Suppressor macrophage treated with lipopolysaccharide for 1 hour (primary cell): Measurements from ENCODE around the gene BTN2A1.
"Not testable (repeated sequence)": the region's sequence is repeated elsewhere in the genome, so short reads cannot be mapped to it uniquely, and the experiment has no call there.

Experiments
- DNase-seq, 3 donors: peaks; one replicate each; pipeline ENCODE4 v3.0.0-alpha.2; 2020 to 2022

Gene BTN2A1

DNA sequence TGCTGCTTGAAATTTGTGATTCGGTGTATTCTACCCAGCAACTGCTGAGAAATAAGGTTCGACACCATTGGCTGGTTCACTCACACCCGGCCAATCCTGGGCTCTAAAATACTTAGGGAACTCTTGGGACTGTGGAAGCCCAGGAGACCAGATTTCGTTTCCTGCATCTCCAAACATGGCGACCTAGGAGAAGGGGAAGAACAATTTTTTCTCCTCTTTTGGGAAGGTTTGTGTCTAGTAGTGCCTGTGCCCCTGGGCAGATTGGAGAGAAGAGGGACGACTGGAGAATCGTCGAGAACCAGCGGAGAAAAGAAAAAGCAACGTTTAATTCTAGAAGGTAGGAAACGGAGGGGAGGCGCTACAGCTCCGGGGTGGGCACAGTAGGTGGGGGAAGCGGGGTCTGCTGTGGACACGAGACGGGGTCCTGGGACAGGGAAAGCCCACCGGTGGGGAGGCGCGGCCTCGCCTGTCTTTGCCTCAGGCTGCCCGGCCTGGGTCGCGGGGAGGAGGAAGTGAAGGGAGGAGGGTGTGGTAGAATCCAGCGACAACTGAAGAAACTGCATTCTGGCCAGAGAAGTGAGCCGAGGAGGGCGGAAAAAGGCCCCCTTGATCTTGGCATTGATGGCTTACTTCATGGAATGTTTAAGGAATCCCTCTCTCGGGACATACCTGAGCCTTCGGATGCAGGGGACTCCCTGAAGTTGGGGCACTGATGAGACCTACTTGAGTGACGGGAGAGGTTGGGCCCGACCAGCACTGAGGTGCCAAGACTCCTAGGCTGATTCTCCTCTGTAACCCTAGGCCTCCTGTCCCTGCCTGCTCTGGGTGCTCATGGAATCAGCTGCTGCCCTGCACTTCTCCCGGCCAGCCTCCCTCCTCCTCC is at the start of gene BTN2A1:
BTN2A1 (plus strand) TSS at position 150 of the 883 bp plus-strand sequence; CDS start at position 832, 682 bp downstream.
- DNase-seq, result peak; percentile 89 to 94 (median 94)

DNA sequence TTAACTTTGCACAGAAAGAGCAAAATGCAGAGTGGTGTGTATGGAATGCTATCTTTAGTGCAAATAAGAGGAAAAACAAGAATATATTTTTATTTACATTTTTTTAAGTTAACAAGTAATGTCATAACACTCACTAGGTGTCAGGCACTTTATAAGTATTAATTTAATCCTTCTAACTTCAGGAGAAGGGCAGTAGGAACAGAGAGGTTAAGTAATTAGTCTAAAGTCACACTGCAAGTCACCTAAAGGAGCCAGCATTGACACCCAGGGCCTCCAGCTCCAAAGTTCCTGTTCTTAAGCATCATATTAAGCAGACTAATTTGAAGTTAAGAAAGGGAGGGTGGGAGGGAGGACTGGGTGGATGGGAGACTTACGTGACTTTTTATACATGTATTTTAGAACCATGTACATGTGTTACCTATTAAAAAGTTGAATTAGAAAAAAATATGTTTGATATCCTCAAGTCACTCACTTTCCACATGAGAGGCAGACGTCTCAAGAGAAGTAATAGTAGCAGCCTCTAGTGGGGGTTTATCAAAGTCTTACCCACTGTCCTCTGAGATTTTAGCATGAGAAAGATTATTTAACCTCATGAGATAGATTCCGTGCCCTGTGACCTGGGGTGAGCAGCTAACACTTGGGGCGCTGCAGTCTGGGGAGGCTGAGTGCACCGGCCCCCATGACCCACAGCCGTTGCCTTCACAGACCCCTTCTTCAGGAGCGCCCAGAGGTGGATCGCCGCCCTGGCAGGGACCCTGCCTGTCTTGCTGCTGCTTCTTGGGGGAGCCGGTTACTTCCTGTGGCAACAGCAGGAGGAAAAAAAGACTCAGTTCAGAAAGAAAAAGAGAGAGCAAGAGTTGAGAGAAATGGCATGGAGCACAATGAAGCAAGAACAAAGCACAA is 48.7 kb upstream of the BTN2A1 start:
- no peak for DNase-seq

DNA sequence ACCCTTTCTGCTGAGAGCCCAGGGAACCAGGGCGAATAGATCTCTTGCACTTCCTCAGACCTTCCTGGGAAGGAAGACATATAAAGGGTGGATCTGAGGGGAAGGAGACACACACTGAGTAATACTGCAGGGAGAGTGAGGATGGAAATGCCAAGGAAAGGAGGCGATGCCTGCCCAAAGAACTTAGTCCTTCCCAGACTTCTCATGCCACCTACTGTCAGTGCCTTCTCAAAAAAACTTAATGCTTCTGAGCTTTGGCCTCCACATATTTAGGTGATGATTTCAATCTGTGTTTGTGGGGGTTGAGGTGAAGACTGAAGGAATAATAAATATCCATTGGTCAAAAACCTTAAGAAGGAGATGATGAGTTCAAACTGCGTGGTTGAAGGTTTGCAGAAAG is 46.0 kb upstream of the BTN2A1 start:
- no peak for DNase-seq

DNA sequence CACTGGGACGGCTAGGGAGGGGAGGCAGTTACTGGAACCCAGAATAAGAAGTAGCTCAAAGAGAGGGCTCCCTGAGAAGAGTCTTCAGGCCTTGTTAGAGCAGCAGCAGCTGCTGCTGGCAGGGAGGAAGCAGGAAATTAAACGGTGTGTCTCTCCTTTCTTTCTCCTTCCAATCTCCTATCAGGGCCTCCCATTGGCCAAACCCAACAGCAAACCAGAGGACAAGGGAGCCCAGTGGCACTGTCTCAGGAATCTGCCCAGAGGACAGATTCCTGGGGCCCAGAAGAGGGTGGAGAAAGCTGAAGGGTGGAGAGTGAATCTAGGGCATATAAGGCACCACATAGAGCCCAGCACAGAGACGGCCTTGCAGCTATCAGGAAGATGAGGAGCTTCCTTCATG is 45.5 kb upstream of the BTN2A1 start:
- no peak for DNase-seq

DNA sequence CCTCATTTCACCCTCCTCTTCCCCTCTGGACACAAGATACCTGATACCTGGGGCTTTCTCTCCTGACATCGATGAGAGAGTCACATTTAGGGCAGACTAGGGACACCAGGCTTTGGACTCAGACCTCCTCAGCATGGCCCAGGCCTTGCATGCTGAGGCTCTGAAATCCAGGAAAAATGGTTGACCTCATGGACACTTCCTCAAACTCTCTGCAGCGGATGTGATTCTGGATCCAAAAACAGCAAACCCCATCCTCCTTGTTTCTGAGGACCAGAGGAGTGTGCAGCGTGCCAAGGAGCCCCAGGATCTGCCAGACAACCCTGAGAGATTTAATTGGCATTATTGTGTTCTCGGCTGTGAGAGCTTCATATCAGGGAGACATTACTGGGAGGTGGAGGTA is 44.8 kb upstream of the BTN2A1 start:
- DNase-seq, result no peak

DNA sequence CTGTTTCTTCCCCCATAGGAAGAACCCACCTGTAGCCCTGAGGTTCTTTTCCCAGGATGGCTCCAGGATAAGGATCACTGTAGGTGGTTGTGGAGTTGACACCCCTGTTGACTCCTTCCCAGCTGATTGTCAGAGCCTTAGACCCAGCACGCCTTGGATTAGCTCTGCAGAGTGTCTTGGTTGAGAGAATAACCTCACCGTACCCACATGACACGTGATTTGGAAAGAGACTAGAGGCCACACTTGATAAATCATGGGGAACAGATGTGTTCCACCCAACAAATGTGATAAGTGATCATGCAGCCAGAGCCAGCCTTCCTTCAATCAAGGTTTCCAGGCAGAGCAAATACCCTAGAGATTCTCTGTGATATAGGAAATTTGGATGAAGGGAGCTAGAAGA is 43.5 kb upstream of the BTN2A1 start:
- no peak for DNase-seq

DNA sequence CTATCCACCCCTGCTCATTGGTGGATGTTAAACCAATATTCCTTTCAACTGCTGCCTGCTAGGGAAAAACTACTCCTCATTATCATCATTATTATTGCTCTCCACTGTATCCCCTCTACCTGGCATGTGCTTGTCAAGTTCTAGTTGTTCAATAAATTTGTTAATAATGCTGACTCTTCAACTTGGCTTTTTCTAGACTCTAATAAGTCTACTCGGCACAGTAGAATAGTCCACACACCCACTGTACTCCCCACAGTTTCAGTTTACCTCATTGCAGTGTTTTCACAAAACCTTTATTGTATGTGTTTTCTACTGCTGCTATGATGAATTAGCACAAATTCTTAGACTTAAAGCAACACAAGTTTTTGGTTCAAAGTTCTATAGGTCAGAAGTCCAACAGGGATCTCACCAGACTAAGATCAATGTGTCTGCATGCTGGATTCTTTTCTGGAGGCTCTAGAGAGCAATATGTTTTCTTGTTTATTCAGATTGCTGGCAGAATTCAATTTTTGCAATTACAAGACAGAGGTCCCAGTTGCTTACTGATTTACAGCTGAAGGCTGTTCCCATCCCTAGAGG is 42.6 kb upstream of the BTN2A1 start:
- DNase-seq, result no peak

DNA sequence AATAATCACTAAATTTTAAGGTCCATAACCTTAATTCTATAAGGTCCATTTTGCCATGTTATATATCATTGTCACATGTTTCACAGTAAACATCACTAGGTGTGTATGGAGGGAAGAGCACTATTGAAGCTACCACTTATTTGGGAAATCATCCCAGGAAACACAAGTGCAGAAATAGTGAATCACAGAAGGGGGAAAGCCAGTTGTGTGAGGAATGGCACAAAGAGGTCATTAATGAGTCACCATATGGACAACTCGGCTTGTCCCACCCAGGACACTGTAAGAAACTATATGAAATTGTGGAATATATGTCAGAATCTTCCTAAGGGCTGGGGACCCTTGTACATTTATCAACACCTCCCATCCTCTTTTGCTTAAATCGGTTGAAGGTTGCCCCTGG is 42.0 kb upstream of the BTN2A1 start:
- DNase-seq, result no peak

DNA sequence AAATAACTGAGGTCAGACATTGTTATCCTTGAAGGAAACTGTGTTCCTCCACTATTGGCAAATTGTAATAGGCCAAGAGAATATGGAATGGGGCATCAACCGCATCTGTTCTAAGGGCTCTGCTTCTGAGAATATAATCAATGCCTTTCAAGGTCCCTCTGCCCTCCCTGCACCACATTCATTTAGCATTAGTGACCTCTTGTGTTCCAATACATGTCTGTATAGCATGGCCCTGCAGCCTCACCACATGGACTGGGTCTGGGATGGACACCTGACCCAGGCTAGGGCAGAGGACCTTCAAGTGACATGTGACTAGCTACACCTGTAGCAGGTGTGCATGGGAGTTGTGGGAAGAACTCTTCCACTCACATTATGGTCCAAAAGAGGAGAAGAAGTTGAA is 41.5 kb upstream of the BTN2A1 start:
- DNase-seq, result no peak

DNA sequence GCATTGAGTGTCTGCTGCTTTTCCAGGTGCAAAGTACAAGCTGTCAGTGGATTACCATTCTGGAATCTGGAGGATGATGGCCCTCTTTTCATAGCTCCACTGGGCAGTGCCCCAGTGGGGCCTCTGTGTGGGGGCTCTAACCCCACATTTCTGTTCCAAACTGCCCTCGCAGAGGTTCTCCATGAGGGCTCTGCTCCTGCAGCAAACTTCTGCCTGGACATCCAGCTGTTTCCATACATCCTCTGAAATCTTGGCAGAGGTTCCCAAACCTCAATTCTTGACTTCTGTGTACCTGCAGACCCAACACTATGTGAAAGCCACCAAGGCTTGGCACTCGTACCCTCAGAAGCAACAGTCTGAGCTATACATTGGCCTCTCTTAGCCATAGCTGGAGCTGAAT is 39.7 kb upstream of the BTN2A1 start:
- not testable (repeated sequence) for DNase-seq

DNA sequence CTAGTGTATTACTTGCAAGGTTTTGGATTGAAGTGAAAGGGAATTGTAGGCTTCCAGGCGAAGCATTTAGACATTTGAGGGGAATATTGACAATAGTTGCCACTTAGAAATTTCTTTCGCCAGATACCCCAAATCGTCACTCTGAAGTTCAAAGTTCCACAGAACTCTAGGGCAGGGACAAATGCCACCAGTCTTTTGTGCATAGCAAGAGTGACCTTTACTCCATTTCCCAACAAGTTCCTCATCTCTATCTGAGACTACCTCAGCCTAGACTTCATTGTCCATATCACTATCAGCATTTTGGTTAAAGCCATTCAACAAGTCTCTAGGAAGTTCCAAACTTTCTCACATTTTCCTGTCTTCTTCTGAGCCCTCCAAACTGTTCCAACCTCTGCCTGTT is 39.0 kb upstream of the BTN2A1 start:
- DNase-seq, result not testable (repeated sequence)

DNA sequence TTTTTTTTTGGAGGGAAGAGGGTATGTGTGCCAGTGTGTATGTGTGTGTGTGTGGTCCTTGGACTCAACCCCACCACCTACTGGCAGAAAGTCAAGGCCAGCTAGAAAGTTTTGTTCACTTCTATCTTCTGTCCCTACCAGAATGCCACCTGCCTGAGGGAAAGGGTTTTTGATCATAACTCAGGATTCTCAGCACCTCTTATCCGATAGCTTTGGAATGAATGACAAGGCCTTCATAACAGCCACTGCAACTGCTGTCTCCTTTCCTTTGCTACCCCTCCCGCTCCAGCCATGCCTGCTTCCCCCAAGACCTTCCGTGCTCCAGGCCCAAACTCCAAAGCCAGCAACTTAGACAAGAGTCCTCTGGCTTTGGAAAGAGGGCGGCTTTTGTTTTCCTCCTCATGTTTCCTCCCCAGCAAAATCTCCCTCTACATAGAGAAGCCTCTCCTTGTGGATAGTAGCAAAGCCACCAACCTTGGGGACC is 37.0 kb upstream of the BTN2A1 start:
- peak; percentile 32 to 61 (median 47) for DNase-seq

DNA sequence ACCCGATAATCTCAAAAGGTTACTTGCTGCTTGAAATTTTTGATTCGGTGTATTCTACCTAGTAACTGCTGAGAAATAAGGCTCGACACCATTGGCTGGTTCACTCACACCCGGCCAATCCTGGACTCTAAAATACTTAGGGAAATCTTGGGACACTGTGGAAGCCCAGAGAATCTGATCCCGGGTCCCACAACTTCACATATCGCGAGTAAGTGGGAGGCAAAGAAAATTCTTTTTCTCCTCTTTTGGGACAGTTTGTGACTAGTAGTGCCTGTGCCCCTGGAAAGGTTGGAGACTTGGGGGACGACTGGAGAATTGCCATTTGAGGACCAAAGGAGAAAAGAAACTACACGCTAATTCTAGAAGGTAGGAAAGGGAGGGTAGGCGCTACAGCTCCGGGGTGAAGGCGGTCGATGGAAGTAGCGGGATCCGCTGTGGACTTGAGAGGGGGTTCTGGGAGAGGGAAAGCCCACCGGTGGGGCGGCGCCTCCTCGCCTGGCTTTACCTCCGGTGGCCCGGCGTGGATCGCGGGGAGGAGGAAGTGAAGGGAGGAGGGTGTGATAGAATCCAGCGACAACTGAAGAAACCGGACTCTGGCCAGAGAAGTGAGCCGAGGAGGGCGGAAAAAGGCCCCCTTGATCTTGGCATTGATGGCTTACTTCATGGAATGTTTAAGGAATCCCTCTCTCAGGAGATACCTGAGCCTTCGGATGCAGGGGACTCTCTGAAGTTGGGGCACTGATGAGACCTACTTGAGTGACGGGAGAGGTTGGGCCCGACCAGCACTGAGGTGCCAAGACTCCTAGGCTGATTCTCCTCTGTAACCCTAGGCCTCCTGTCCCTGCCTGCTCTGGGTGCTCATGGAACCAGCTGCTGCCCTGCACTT is 36.3 kb upstream of the BTN2A1 start:
- peak; percentile 84 to 92 (median 89) for DNase-seq

DNA sequence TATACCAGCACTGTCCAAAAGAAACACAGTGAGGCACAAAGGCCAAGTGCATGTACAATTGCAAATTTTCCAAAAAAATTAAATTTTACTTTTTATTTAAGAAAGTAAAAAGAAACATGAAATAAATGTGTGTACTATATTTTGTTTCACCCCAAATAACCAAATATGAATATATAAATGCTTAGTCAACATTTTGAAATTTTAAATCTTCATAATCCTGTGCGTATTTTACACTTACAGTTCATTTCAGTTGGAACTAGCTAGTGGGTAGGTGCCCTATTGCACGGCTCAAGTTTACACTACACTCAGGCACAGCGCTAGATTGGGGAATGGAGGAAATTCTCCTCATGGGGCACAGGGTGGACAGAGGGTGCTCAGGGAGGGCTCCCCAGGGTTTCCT is 35.4 kb upstream of the BTN2A1 start:
- DNase-seq, result no peak

DNA sequence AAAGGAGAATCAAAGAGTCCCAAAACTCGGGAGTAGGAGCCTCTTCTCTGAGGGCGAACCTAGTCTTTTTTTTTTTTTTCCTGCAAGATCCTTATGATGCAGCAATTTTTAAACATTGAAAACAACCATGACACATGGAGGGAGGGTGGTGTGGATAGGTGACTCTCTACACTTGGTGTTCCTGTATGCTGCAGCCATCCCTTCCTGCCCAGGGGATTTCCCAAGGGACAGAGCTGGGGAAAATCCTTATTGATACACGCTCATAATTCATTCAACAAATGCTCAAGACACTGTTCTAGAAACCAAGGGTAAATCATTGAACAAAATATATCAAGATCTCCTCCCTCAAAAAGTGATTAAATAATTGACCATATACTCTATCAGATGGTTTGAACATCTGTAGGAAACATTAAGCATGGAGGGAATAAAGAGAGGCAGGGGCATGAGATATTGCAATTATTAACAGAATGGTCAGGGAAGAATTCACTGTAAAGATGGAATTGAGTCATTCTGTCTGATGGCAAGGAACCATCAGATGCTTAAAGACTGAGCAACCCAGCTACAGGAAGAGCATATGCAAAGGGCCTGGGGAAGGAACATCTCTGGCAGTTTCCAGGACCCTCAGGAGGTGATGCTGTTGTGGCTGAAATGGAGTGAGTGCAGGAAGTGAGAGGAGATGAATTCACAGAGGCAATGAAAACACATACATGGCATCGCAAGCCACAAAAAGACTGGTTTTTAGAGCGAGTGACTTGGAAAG is 30.9 kb upstream of the BTN2A1 start:
- no peak for DNase-seq

DNA sequence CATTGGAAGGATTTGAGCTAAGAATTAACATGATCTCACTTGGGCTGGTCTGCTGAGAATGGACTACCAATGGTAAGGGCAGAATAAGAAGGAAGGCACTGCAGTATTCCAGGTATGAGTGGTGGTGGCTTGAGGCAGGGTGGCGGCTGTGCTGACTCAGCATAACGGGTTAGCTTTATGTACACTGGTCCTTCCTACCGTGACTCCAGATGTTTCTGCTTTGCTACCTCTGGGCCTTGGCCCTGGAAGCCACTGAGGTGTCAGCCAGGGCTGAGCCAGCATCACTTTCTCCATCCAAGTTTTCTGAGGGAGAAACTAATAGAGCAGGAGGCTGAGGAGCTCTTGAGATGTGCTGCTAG is 30.3 kb upstream of the BTN2A1 start:
- DNase-seq, result no peak

DNA sequence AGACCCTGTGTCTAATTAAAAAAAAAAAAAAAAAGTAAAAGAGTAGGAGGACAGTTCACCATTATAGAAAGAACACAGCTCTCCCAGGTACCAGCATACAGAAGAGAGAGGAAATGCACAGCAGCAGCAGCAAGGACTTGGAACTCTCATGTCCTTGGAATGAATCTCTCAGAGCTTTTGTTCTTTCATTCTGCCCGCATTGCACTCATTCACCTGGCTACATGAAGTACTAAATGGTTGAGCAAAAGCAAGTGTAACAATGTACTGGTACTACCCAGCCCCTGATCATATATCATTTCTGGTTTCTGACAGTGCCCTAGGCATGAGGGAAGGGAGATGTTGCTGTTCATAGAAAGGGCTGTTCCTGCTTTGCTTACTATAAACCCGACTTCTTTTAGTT is 29.5 kb upstream of the BTN2A1 start:
- no peak for DNase-seq

DNA sequence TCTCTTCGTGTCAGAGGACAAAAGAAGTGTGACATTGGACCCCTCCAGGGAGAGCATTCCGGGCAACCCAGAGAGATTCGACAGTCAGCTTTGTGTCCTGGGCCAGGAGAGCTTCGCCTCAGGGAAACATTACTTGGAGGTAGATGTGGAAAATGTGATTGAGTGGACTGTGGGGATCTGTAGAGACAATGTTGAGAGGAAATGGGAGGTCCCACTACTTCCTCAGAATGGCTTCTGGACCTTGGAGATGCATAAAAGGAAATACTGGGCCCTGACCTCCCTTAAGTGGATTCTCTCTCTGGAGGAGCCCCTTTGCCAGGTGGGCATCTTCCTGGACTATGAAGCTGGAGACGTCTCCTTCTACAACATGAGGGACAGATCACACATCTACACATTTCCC is 27.0 kb upstream of the BTN2A1 start:
- no peak for DNase-seq

DNA sequence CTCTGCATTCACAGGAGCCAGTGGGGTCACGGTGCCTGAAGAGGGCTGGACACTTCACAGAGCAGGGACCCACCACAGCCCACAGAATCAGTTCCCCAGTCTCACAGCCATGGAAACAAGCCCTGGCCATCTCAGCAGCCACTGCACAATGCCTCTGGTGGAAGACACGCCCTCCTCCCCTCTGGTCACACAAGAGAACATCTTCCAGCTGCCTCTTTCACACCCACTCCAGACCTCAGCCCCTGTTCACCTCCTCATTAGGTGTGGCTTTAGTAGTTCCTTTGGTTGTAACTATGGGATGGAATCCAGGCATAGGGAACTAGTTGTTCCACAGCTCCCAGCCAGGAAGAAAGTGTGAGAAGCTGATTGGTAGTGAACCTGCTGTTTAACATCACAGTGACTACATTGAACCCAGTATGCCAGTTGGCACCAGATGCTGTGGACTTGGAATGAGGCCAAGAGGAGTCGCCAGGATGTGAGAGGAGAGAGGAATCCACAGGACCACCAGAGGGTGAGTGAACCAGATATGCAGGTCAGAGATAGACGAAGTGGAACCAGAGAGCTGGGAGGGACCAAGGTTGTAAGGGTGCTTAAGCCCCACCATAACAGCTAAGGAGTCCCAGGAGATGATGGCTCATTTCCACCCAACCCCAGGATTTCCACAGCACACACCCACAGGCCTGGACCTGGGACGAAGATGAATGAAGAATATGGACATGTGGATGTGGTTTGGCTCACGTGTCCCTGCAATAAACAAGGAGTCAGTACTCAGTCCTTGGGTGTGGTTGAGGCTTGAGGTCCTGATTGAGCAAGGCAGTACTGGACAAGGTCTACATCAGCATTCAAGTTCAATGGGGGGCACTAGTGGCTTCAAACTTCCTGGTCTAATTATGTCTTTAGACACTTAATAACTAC is 26.2 kb upstream of the BTN2A1 start:
- no peak for DNase-seq

DNA sequence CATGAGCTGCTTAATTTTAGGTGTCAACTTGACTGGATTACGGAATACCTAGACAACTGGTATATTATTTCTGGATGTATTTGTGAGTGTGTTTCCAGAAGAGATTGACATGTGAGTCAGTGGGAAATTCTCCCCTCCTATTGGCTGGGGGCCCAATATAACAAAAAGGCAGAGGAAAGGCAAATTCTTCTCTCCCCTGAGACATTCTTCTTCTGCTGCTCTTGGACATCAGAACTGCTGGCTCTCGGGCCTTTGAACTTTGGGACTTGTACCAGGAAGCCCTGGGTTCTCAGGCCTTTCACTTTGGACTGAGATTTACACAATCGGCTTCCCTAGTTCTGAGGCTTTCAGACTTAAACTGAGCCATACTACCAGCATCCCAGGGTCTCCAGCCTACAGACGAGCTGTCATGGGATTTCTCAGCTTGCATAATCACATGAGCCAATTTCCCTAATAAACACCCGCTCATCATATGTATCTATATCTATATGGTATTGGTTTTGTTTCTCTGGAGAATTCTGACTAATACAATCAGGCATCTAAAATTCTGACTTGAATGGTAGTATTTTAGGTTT is 25.0 kb upstream of the BTN2A1 start:
- peak; percentile 44 to 64 (median 47) for DNase-seq
